OCI-LY3 (cell line): Measurements from ENCODE around the gene RHBDD1.

Source experiments
- EZH2phosphoT487 ChIP-seq: fragments of 200-600 bp; shearing (Covaris generic); IDR thresholded peaks from 2 replicates; pipeline ENCODE4 v1.6.1; 2018; ENCODE audit warnings: antibody characterized with exemption, mixed run types, low read depth
- TF ChIP-seq, protein P1 (sequence below): fragments of 200-600, 300-600 bp; sonication (generic); IDR thresholded peaks from 2 replicates; pipeline ENCODE4 v1.5.1; 2014; ENCODE audit warnings: antibody characterized with exemption, low read length, low read depth

DNA sequence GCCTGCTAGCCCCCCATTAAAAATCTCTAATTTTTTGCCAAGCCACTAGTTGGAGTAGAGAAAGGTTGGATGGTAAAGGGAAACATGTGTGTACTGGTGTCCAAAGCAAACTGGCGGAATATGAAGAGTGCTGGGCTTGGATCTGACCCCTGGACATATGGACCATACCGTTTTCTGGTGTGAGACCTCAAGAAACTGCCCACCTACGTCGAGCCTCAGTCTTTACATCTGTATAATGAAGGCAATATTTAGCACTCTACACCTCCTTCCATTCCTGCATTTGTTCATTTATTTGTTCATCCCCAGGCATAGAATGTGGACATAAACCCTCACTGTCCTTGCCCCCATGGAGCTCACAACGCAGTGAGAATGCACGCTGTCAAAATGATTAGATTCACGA lies 142.4 kb downstream of the RHBDD1 start:
- TF ChIP-seq, protein P1, sequence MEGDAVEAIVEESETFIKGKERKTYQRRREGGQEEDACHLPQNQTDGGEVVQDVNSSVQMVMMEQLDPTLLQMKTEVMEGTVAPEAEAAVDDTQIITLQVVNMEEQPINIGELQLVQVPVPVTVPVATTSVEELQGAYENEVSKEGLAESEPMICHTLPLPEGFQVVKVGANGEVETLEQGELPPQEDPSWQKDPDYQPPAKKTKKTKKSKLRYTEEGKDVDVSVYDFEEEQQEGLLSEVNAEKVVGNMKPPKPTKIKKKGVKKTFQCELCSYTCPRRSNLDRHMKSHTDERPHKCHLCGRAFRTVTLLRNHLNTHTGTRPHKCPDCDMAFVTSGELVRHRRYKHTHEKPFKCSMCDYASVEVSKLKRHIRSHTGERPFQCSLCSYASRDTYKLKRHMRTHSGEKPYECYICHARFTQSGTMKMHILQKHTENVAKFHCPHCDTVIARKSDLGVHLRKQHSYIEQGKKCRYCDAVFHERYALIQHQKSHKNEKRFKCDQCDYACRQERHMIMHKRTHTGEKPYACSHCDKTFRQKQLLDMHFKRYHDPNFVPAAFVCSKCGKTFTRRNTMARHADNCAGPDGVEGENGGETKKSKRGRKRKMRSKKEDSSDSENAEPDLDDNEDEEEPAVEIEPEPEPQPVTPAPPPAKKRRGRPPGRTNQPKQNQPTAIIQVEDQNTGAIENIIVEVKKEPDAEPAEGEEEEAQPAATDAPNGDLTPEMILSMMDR: no peak
- no peak for TF ChIP-seq EZH2phosphoT487
